ENCODE data around the gene CASP14.

- TF ChIP-seq CTCF (IDR thresholded peaks at IDR 0.05; ENCODE audit: control extremely low read depth in 1 of 3, insufficient read depth in 1 of 3, low read depth in 1 of 3, low read length in 3 of 3) (no peak), GTF2F1 (IDR thresholded peaks at IDR 0.05; ENCODE audit: borderline replicate concordance, low read depth, low read length) (no peak), NRF1 (IDR thresholded peaks at IDR 0.05; ENCODE audit: low read depth, low read length) (no peak), CREB1 (IDR thresholded peaks at IDR 0.05) (no peak), RXRA (IDR thresholded peaks at IDR 0.05; ENCODE audit: insufficient read depth, low read depth, low read length) (no peak), CHD1 (IDR thresholded peaks at IDR 0.05; ENCODE audit: low read depth, low read length) (no peak), TEAD4 (IDR thresholded peaks at IDR 0.05; ENCODE audit: low read depth, low read length) (no peak)
- TF ChIP-seq, protein P1, sequence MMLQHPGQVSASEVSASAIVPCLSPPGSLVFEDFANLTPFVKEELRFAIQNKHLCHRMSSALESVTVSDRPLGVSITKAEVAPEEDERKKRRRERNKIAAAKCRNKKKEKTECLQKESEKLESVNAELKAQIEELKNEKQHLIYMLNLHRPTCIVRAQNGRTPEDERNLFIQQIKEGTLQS (IDR thresholded peaks at IDR 0.05; ENCODE audit: insufficient read depth, low read depth, low read length): no peak
- TF ChIP-seq, protein P2, sequence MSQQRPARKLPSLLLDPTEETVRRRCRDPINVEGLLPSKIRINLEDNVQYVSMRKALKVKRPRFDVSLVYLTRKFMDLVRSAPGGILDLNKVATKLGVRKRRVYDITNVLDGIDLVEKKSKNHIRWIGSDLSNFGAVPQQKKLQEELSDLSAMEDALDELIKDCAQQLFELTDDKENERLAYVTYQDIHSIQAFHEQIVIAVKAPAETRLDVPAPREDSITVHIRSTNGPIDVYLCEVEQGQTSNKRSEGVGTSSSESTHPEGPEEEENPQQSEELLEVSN (IDR thresholded peaks at IDR 0.05): no peak
These were observed 55.8 kb downstream of the CASP14 start for GRCh38 chr19:15105044-15105443.
